GM23338 (cell line): ENCODE data around the gene GRIFIN. TPM values are rescaled to one million over a fixed set of nuclear protein-coding genes. Genes with fewer than 3 reads are reported as not detected.

ENCODE experiments used
- ATAC-seq: fragments of 200-7000 bp; cut with Tn5 transposase; 3 replicates; pipeline ENCODE4 v1.9.1; 2020
- DNase-seq: peaks from one replicate; pipeline ENCODE4 v3.0.0-alpha.2; 2015; ENCODE audit warnings: low spot score
- H2AFZ ChIP-seq: fragments of 200-600 bp; sonication (generic); 2 replicates; pipeline ENCODE4 v1.8.0; 2016; ENCODE audit warnings: antibody characterized with exemption, mild to moderate bottlenecking, moderate library complexity
- H3F3A ChIP-seq: fragments of 200-600 bp; sonication (generic); replicated peaks from 2 replicates; pipeline ENCODE4 v1.8.0; 2017; ENCODE audit warnings: antibody characterized with exemption, mixed run types, low read depth
- H3K27ac ChIP-seq: fragments of 200-600 bp; sonication (generic); 2 replicates; pipeline ENCODE4 v1.6.1; 2016; ENCODE audit warnings: low read depth
- H3K27me3 ChIP-seq: fragments of 200-600 bp; sonication (generic); 2 replicates; pipeline ENCODE4 v1.8.0; 2016; ENCODE audit warnings: mild to moderate bottlenecking, mixed run types, moderate library complexity; ENCODE audit not compliant: insufficient read depth
- H3K36me3 ChIP-seq: fragments of 200-600 bp; sonication (generic); 2 replicates; pipeline ENCODE4 v1.8.0; 2016; ENCODE audit warnings: mild to moderate bottlenecking; ENCODE audit not compliant: insufficient read depth
- H3K4me1 ChIP-seq: fragments of 200-600 bp; sonication (generic); 2 replicates; pipeline ENCODE4 v1.8.0; 2016; ENCODE audit warnings: mild to moderate bottlenecking, moderate library complexity; ENCODE audit not compliant: insufficient read depth
- H3K4me2 ChIP-seq: fragments of 200-600 bp; sonication (generic); 2 replicates; pipeline ENCODE4 v1.7.1; 2017; ENCODE audit warnings: mixed run types
- H3K4me3 ChIP-seq: fragments of 200-600 bp; sonication (generic); 2 replicates; pipeline ENCODE4 v1.6.1; 2016; ENCODE audit warnings: mixed run types
- H3K79me2 ChIP-seq: fragments of 200-600 bp; sonication (generic); replicated peaks from 2 replicates; pipeline ENCODE4 v1.8.0; 2017; ENCODE audit warnings: mild to moderate bottlenecking; ENCODE audit not compliant: insufficient read depth
- H3K9me2 ChIP-seq: fragments of 200-600 bp; sonication (generic); 2 replicates; pipeline ENCODE4 v1.8.0; 2017; ENCODE audit not compliant: insufficient read depth
- H4K20me1 ChIP-seq: fragments of 200-600 bp; sonication (generic); replicated peaks from 2 replicates; pipeline ENCODE4 v1.8.0; 2017; ENCODE audit warnings: mild to moderate bottlenecking; ENCODE audit not compliant: insufficient read depth
- H3K27ac Mint-ChIP-seq: 2 replicates; pipeline ENCODE4 v1.8.0; 2020; ENCODE audit warnings: inconsistent platforms, mild to moderate bottlenecking, moderate library complexity, mixed read lengths
- H3K27me3 Mint-ChIP-seq: 3 replicates; pipeline ENCODE4 v1.8.0; 2022; ENCODE audit warnings: low read depth, mild to moderate bottlenecking, moderate library complexity, mixed read lengths, inconsistent platforms; ENCODE audit not compliant: insufficient read depth, poor library complexity
- H3K36me3 Mint-ChIP-seq: 3 replicates; pipeline ENCODE4 v1.8.0; 2021; ENCODE audit warnings: low read depth, mild to moderate bottlenecking, inconsistent platforms, moderate library complexity, mixed read lengths
- H3K4me1 Mint-ChIP-seq: 3 replicates; pipeline ENCODE4 v1.8.0; 2020; ENCODE audit warnings: mild to moderate bottlenecking, inconsistent platforms, mixed read lengths
- H3K4me3 Mint-ChIP-seq: 3 replicates; pipeline ENCODE4 v1.8.0; 2021; ENCODE audit warnings: moderate library complexity, mild to moderate bottlenecking, inconsistent platforms, mixed read lengths
- H3K9me3 Mint-ChIP-seq: 3 replicates; pipeline ENCODE4 v1.8.0; 2020; ENCODE audit warnings: moderate library complexity, mild to moderate bottlenecking, inconsistent platforms, mixed read lengths
- CREB1 ChIP-seq: fragments of 250-450 bp; sonication (Bioruptor Pico); IDR thresholded peaks from 2 replicates; pipeline ENCODE4 v1.5.0; 2020; ENCODE audit warnings: low read depth, mild to moderate bottlenecking, moderate library complexity
- EZH2 ChIP-seq: fragments of 200-600 bp; sonication (generic); IDR thresholded peaks from one replicate; pipeline ENCODE4 v1.8.0; 2017; ENCODE audit warnings: antibody characterized with exemption, mild to moderate bottlenecking, low read depth; ENCODE audit not compliant: unreplicated experiment
- EZH2phosphoT487 ChIP-seq: fragments of 200-600 bp; sonication (generic); IDR thresholded peaks from one replicate; pipeline ENCODE4 v1.8.1; 2018; ENCODE audit warnings: antibody characterized with exemption; ENCODE audit not compliant: unreplicated experiment
- JUNB ChIP-seq: IDR thresholded peaks from one replicate; pipeline ENCODE4 v1.6.1; 2016; ENCODE audit warnings: antibody characterized with exemption; ENCODE audit not compliant: unreplicated experiment
- NANOG ChIP-seq: IDR thresholded peaks from 2 replicates; pipeline ENCODE4 v1.6.1; 2016; ENCODE audit warnings: antibody characterized with exemption, borderline replicate concordance
- STAT1 ChIP-seq: IDR thresholded peaks from one replicate; pipeline ENCODE4 v1.6.1; 2016; ENCODE audit warnings: antibody characterized with exemption; ENCODE audit not compliant: unreplicated experiment
- ZNF331 ChIP-seq: fragments of 250-450 bp; sonication (Bioruptor Pico); IDR thresholded peaks from 2 replicates; pipeline ENCODE4 v1.5.0; 2020; ENCODE audit warnings: low read depth, mild to moderate bottlenecking, moderate library complexity
- polyA plus RNA-seq: library from polyadenylated mRNA; unstranded; fragments of >200 nt; fragmentation: Nextera tagmentation; extraction: Ambion mirVana; gene quantifications from 2 replicates; pipeline ENCODE4 v1.2.1, GENCODE V29; 2016
- total RNA-seq: library from RNA; depleted of rRNA; stranded (reverse); fragments of >200 nt; shearing (Covaris generic); gene quantifications from 2 replicates; pipeline ENCODE4 v1.2.3, GENCODE V29; 2014
- TF ChIP-seq, protein P1 (sequence below): IDR thresholded peaks from 2 replicates; pipeline ENCODE4 v1.6.1; 2016; ENCODE audit warnings: antibody characterized with exemption
- TF ChIP-seq, protein P2 (sequence below): IDR thresholded peaks from one replicate; pipeline ENCODE4 v1.6.1; 2018; ENCODE audit warnings: antibody characterized with exemption; ENCODE audit not compliant: unreplicated experiment
- TF ChIP-seq, protein P3 (sequence below): fragments of 250-450 bp; sonication (Bioruptor Pico); IDR thresholded peaks from 2 replicates; pipeline ENCODE4 v1.5.0; 2020; ENCODE audit warnings: mild to moderate bottlenecking, moderate library complexity

The GRIFIN gene
- total and polyA plus RNA-seq, 2 experiments from 2014 or later = not detected

GRCh38 chr7:2450198-2451107, 25.7 kb downstream of the GRIFIN start:
- Mint-ChIP-seq H3K27ac (no peak overlapping the region), H3K4me3 (no peak overlapping the region)
- ATAC-seq = no peak

DNA sequence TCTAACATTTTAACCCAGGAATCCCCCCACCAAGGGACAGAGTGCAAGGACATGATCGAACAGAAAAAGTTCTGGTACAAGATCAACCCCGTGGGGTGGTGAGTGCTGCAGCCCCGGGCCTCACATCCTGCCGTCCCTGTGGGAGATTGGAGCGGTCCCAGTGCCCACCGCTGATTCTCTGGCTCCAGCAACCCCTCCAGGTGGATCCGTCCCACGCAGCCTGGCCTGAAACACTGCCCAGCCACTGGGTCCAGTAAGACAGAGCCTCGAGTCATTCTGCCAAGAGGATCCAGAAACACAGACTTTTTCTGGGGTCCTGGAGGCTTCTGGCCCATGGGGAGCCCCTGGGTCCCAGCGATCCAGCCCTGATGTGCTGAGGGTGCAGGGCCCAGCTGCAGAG, 29.5 kb downstream of the GRIFIN start:
- H3K36me3 ChIP-seq = no peaks in the 10 kb centered on the region
- Mint-ChIP-seq H3K9me3 (no peaks in the 10 kb centered on the region), H3K36me3 (peaks cover 5% of the 10 kb centered on the region; the same call in 1 of the 3 replicates), H3K4me1 (no peaks in the 10 kb centered on the region; the same call in 2 of the 3 replicates), H3K4me3 (no peak overlapping the region), H3K27ac (no peak overlapping the region), H3K27me3 (peaks cover 6% of the 10 kb centered on the region)
- ATAC-seq = no peak
- no peak overlapping the region for H3K27ac ChIP-seq
- no peaks in the 10 kb centered on the region; the same call in 1 of the 2 replicates for H3F3A ChIP-seq
- H3K27me3 ChIP-seq = no peaks in the 10 kb centered on the region
- no peak overlapping the region for H3K4me3 ChIP-seq
- DNase-seq = no peak
- no peaks in the 10 kb centered on the region for H4K20me1 ChIP-seq
- no peak overlapping the region for H2AFZ ChIP-seq
- no peak overlapping the region for H3K4me2 ChIP-seq
- H3K79me2 ChIP-seq = no peaks in the 10 kb centered on the region
- no peaks in the 10 kb centered on the region for H3K4me1 ChIP-seq
- no peaks in the 10 kb centered on the region for H3K9me2 ChIP-seq
- TF ChIP-seq EZH2 = no peak
- TF ChIP-seq, protein P1, sequence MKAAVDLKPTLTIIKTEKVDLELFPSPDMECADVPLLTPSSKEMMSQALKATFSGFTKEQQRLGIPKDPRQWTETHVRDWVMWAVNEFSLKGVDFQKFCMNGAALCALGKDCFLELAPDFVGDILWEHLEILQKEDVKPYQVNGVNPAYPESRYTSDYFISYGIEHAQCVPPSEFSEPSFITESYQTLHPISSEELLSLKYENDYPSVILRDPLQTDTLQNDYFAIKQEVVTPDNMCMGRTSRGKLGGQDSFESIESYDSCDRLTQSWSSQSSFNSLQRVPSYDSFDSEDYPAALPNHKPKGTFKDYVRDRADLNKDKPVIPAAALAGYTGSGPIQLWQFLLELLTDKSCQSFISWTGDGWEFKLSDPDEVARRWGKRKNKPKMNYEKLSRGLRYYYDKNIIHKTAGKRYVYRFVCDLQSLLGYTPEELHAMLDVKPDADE = no peak
- TF ChIP-seq, protein P2, sequence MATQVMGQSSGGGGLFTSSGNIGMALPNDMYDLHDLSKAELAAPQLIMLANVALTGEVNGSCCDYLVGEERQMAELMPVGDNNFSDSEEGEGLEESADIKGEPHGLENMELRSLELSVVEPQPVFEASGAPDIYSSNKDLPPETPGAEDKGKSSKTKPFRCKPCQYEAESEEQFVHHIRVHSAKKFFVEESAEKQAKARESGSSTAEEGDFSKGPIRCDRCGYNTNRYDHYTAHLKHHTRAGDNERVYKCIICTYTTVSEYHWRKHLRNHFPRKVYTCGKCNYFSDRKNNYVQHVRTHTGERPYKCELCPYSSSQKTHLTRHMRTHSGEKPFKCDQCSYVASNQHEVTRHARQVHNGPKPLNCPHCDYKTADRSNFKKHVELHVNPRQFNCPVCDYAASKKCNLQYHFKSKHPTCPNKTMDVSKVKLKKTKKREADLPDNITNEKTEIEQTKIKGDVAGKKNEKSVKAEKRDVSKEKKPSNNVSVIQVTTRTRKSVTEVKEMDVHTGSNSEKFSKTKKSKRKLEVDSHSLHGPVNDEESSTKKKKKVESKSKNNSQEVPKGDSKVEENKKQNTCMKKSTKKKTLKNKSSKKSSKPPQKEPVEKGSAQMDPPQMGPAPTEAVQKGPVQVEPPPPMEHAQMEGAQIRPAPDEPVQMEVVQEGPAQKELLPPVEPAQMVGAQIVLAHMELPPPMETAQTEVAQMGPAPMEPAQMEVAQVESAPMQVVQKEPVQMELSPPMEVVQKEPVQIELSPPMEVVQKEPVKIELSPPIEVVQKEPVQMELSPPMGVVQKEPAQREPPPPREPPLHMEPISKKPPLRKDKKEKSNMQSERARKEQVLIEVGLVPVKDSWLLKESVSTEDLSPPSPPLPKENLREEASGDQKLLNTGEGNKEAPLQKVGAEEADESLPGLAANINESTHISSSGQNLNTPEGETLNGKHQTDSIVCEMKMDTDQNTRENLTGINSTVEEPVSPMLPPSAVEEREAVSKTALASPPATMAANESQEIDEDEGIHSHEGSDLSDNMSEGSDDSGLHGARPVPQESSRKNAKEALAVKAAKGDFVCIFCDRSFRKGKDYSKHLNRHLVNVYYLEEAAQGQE = no peak
- TF ChIP-seq, protein P3, sequence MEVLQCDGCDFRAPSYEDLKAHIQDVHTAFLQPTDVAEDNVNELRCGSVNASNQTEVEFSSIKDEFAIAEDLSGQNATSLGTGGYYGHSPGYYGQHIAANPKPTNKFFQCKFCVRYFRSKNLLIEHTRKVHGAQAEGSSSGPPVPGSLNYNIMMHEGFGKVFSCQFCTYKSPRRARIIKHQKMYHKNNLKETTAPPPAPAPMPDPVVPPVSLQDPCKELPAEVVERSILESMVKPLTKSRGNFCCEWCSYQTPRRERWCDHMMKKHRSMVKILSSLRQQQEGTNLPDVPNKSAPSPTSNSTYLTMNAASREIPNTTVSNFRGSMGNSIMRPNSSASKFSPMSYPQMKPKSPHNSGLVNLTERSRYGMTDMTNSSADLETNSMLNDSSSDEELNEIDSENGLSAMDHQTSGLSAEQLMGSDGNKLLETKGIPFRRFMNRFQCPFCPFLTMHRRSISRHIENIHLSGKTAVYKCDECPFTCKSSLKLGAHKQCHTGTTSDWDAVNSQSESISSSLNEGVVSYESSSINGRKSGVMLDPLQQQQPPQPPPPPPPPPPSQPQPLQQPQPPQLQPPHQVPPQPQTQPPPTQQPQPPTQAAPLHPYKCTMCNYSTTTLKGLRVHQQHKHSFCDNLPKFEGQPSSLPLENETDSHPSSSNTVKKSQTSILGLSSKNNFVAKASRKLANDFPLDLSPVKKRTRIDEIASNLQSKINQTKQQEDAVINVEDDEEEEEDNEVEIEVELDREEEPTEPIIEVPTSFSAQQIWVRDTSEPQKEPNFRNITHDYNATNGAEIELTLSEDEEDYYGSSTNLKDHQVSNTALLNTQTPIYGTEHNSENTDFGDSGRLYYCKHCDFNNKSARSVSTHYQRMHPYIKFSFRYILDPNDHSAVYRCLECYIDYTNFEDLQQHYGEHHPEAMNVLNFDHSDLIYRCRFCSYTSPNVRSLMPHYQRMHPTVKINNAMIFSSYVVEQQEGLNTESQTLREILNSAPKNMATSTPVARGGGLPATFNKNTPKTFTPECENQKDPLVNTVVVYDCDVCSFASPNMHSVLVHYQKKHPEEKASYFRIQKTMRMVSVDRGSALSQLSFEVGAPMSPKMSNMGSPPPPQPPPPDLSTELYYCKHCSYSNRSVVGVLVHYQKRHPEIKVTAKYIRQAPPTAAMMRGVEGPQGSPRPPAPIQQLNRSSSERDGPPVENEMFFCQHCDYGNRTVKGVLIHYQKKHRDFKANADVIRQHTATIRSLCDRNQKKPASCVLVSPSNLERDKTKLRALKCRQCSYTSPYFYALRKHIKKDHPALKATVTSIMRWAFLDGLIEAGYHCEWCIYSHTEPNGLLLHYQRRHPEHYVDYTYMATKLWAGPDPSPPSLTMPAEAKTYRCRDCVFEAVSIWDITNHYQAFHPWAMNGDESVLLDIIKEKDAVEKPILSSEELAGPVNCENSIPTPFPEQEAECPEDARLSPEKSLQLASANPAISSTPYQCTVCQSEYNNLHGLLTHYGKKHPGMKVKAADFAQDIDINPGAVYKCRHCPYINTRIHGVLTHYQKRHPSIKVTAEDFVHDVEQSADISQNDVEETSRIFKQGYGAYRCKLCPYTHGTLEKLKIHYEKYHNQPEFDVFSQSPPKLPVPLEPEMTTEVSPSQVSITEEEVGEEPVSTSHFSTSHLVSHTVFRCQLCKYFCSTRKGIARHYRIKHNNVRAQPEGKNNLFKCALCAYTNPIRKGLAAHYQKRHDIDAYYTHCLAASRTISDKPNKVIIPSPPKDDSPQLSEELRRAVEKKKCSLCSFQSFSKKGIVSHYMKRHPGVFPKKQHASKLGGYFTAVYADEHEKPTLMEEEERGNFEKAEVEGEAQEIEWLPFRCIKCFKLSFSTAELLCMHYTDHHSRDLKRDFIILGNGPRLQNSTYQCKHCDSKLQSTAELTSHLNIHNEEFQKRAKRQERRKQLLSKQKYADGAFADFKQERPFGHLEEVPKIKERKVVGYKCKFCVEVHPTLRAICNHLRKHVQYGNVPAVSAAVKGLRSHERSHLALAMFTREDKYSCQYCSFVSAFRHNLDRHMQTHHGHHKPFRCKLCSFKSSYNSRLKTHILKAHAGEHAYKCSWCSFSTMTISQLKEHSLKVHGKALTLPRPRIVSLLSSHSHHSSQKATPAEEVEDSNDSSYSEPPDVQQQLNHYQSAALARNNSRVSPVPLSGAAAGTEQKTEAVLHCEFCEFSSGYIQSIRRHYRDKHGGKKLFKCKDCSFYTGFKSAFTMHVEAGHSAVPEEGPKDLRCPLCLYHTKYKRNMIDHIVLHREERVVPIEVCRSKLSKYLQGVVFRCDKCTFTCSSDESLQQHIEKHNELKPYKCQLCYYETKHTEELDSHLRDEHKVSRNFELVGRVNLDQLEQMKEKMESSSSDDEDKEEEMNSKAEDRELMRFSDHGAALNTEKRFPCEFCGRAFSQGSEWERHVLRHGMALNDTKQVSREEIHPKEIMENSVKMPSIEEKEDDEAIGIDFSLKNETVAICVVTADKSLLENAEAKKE (CRISPR knock-in tag) = no peak
- TF ChIP-seq NANOG = no peak
- TF ChIP-seq EZH2phosphoT487 = no peak
- TF ChIP-seq ZNF331 (CRISPR knock-in tag) = no peak
- TF ChIP-seq STAT1 = no peak
- TF ChIP-seq CREB1 (CRISPR knock-in tag) = no peak

More at GRCh38 chr7:2450198-2451107, 25.7 kb downstream of the GRIFIN start:
- Histone ChIP-seq H3F3A (peaks cover 5% of the 10 kb centered on the region; the same call in 1 of the 2 replicates), H3K9me2 (no peaks in the 10 kb centered on the region), H3K27ac (no peak overlapping the region), H3K36me3 (no peaks in the 10 kb centered on the region), H3K79me2 (no peaks in the 10 kb centered on the region), H2AFZ (no peak overlapping the region), H3K4me1 (peaks cover 4% of the 10 kb centered on the region; the same call in 1 of the 2 replicates), H3K27me3 (no peaks in the 10 kb centered on the region), H3K4me2 (no peak overlapping the region), H3K4me3 (no peak overlapping the region), H4K20me1 (no peaks in the 10 kb centered on the region)
- TF ChIP-seq JUNB = no peak
- no peak for TF ChIP-seq EZH2
- Mint-ChIP-seq H3K36me3 (no peaks in the 10 kb centered on the region), H3K9me3 (peaks cover 4% of the 10 kb centered on the region; the same call in 1 of the 3 replicates), H3K4me1 (peaks cover 4% of the 10 kb centered on the region; the same call in 2 of the 3 replicates), H3K27me3 (peaks cover 11% of the 10 kb centered on the region)
- DNase-seq = no peak
